Activated CD4-positive, alpha-beta T cell treated with anti-CD3 and anti-CD28 coated beads, Interleukin-2, Interleukin-4, amounts not matched to agents 100 ng/mL and 50 ng/mL, durations not matched to agents 16 hours and 8 hours (primary cell): ENCODE measurements around the gene KAZN.
"Not testable (repeated sequence)": the region's sequence is repeated elsewhere in the genome, so short reads cannot be mapped to it uniquely, and the experiment has no call there.

ENCODE experiments used
- DNase-seq: peaks from one replicate; pipeline ENCODE4 v3.0.0-alpha.2; 2020; ENCODE audit warnings: low spot score

Gene KAZN

DNA sequence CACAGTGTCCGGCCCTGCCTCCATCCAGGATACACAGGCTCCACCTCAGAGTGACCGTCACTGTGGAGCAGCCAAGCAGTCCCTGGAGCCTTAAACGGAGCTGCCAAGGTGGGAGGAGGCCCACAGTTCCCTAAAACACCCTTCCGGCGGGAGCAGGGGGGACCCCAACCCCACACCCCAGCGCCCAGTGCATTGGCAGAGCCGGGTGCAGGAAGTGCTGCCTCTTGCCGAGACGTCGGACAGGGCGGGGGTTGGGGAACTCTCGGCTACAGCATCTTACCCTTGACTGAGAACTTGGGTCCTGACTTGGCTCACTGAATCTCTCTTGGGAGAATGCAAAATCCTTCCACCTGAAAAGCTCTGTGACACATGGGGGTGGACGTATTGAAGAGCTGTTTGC is 516.4 kb downstream of the KAZN start:
- DNase-seq: no peak

DNA sequence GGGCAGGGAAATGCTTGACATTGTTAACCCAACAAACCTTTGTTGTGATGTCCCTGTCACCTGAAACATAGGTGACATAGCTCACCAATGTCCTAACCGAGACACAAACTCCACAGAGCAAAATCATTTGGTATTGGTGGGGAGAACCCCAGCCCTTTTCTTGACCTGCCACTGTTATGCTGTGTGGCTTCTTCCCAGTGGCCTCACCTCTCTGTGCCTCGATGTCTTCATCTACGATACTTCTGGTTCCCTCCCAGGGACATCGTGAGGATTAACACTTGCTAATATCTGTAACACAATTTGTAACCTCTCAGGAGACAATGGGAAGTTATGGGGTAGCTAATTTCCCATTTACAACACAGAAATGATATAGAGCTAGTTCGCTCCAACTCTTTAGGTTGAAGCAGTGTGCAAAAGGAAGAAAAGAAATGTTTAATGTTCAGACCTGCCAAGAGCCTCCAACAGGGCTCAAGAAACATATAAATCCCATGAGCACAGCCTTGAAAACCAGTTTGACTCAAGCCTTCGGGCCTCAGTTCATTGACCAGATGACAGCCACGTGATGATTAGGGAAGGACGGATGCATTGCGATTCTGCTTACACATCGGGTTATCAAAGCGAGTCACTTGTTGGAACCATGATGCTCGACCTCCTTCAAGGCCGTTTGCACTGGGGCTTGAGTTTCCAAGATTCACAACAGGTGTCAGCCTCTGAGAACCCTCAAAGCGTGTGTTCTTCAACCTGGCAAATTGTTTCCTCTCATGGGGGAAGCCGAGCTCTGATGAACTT is 517.3 kb downstream of the KAZN start:
- DNase-seq: no peak

DNA sequence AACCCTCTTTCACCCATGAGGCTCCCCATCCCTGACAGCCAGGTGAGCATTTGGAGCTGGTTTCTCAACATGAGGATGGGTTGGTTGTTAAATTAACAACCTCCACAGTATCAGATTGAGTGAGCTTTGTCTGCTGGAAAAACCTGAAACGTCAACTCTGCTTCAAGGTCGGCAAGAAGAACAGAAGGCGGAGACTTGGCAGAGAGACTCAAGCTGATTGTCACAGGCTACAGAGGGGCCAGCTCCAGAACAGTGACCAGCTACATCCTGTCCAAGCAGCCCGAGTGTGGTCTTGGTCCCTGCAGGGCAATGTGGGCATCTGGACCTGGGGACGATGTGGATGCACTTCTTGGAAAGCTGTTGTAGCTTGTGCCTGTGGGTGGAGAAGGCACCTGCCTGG is 518.5 kb downstream of the KAZN start:
- DNase-seq: no peak

DNA sequence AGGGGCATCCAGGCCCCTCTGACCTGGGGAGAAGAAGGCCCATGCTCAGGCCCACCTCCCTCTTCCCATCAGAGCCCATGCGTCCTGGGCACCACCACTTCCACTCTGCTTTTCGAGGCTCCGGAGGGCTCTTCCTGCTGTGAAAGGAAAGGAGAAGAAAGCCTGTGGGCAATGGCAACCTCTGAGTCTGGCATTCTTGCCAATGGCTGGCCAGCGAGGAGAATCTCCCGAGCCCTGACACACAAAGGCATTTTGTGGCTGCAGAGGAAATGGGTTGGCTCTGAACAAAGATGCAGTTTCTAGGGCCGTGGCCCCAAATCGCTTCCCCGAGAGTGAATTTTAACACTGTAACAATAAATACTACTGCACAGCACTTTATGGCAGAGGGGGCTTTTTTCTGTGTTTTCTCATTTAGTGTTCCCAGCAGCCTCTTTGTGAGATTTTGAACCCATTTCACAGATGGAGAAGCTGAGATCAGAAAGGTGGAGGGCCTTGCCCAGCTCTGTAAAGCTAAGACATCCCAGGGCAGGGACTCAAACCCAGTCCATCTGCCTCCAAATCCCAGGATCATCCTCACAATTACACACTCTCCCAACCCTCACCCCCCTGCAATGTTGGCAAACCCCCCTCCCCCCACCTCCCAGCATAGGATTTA is 519.3 kb downstream of the KAZN start:
- no peak for DNase-seq

DNA sequence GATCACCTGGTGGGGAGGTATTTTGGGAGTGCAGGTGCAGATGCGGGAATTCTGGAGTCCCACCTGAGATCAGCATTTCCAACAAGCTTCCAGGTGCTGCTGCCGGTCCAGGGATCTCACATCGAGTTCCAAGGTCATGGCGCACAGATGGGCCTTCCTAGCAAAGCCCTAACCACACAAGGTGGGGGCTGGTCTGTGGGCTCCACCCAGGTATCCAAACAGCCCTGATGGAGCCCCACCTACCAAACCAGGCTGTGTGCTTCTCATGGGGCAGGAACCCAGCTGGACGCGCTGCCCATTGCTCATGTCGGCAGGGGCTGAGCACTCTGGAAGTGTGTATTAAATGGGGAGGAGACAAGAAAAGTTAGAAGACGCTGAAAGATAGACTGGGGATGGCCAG is 520.1 kb downstream of the KAZN start:
- DNase-seq: no peak

DNA sequence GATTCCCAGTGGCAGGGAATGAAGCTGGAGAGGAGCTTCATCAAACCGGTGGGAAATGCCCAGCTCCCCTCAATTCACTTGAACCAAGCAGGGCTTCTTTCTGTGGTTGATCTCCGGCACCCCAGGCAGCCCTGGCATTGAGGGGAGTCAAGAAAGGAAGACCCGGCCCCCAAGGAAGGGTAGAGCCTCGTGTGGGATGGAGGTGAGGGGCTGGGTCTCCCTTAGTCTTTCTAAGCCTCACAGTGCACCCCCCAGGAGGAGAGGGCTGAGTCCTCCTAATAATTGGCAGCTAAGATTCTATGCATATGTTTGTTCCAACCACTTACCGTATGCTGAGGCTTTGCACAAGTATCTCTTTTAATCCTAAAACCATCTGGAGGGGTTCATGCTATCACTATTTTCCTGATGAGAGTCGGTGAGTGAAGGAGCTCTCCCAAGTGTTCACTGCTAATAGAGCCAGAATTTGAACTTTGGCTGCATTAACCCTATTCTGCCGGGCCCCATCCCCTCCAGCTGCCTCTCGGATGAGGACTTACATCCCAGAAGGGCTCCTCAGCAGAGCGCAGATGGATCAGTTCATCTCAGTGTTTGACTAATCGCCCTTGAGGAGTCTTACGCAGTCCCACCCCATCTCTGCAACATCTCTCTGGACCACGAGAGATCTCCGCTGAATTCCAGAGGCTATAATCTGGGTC is 521.9 kb downstream of the KAZN start:
- DNase-seq: no peak

DNA sequence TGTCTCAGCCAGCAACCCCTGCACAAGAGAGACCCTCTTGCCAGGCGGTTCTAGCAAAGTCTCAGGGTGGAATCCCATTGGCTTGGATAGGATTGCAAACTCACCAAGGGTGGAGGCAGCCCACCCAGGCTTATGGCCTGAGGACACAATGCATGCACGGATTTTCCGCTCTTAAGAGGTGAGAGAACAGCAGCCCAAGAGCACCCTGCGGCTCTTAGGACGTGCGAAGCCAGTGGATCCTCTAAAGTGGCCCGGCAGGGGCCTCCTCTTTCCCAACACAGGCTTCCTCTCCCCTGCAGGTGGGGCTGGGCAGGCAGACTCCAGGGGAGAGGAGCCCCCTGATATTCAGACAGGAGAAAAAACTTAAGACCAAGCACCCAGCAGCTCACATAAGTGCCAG is 523.8 kb downstream of the KAZN start:
- no peak for DNase-seq

DNA sequence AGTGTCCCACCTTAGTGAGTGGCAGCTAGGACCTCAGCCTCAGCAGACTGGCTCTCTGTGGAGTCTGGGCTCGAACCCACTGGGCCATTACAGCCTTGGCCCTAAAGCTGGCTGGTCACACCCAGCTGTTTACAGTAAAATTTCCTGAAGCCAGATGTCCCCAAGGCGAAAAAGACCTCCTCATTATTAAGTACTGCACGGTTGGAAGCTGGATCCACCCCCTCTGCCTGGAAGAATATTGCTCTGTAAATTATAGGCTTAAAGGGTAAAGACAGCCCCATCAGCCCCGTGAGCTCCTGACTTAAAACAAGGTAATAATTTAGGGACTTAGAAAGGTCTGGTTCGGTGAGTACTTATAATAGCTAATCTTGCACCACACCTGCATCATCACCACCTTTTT is 524.8 kb downstream of the KAZN start:
- DNase-seq: no peak

DNA sequence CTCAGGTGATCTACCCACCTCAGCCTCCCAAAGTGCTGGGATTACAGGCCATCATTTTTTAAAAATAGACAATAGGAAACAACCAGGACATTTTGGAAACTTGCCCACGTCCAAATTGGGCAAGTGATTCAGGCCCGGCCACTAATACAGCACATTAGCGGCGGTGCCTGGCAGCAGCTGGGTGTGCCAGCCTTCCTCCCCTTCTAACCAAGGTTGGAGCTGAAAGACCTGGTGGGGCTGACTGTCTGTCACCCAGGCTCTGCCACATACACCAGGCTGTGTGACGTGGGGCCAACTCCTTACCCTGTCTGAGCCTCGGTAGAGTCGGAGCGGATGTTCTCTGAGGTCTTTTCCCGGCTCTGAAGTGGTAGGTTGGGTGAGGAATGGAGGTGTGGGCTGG is 525.4 kb downstream of the KAZN start:
- no peak for DNase-seq

DNA sequence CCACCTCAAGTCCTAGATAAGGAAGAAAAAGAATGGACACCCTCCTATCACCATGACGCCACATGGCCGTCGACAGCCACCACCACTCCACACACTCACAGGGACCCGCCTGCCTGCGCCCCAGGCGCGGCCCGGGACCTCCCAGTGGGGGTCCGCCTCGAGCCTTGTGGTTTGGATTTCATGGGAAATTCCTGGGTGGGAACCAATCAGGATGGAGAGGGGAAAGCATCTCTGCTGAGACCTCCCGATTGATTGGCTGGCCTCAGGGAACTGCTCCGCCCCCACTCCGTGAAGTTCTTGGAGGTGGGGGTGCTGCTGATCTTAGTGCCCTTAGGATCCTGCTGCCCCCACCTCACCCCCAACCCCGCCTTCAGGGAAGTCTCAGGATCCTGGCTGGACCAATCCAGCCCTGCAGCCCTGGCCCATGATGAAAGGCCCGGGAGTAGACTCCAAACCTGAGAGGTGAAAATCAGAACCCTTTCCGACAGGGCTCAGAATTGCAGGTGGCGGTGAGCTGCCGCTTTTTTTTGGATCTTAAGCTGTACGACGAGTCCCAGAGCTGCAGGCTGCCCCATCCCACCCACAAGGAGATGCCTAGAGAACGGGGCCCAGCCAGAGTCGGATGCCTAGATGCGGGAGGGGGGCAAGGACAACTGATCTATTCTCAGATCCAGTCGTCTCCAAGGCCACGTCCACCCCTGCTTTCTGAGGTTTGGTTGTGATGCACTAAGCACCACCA is 526.0 kb downstream of the KAZN start:
- DNase-seq: no peak

DNA sequence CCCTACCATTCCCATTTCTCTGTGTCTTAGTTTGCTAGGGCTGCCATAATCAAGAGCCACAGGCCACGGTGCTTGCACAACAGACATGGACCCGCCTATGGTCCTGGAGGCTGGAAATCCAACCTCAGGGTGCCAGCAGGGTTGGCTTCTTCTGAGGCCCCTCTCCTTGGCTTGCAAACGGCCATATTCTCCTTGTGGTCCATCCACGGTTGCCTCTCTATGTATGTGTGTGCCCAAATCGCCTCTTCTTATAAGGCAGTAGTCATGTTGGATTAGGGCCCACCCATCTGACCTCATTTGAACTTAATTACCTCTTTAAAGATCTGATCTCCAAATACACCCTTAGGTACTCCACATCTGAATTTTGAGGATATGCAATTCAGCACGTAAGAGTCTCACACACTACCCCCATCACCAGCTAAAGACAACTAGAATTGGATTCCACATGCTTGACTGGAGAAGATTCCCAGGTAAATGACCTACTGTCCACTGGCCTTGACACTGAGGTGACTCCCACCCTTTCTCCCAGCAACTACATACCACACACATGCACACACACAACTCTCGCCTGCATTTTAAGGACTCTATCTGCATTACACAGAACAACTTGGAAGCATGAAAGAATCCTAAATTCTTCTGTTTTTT is 526.7 kb downstream of the KAZN start:
- no peak for DNase-seq

DNA sequence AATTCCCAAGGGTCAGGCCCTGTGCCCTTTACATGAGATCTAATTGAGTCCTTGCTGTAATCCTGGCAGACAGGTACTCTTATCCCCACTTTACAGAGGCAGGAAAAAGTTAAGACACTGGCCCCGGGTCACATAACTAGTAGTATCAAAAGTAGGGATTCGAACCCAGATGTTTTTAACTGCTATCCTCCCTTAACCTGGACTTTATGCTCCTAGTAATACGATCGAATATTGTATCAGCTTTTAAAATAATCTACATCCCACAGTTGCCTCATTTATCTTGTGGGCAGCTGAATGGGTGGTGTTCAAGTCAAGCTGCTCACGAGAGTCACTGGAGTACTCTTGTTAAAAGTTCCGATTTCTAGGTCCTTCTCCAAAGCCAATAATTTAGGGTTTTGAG is 529.6 kb downstream of the KAZN start:
- DNase-seq: no peak

DNA sequence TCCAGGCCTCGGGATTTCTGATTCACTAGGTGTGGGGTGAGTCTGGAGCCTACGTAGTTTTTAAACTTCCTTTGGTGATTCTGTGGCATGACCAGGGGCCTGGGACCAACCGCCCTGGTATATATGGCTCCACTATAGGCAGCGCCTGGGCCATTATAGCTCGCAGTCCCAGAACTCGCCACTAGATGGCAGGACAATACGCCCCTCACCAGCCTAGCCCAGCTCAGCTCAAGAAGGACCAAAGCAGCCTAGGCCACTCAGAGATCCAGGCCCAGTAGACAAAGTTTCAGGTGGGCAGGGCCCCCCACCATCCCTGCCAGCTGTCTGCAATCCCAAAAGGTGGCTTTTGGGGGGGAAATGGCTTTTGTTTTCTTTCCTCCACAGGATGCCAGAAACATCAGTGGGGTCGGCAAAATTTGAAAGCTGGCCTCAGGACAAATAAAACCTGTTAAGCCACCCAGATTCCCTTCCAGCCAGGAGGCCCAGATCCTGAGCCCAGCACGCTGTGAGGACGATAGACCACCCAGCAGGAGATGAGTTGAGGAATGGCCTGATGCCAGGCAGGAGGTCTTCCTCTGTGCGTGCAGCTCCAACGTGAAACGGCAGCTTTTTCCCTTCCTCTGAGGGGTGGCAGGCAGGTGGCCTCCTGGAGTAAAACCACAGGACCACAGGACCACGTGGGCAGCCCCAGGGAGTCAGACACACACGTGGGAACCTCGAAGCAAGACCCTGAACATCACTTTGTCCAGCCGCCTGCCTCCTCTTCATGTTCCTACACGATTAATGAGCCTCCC is 530.2 kb downstream of the KAZN start:
- peak; percentile 75 for DNase-seq

DNA sequence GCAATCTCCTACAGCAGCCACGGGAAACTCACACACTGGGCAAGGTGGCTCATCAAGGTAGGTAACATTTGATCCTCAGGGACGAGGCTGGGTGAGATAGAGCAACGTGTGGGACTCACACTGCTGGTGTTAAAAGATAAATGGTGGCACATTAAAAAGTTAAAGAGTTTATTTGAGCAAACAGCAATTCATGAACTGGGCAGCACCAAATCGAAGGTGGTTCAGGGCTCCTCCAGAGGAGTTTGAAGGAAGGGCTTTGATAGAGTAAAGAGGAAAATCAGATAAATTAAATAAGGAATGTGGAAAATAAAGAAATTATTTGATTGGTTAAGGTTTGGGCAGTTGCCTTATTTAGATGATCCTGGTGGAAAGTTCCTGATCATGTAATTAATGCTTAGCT is 531.5 kb downstream of the KAZN start:
- DNase-seq: no peak

DNA sequence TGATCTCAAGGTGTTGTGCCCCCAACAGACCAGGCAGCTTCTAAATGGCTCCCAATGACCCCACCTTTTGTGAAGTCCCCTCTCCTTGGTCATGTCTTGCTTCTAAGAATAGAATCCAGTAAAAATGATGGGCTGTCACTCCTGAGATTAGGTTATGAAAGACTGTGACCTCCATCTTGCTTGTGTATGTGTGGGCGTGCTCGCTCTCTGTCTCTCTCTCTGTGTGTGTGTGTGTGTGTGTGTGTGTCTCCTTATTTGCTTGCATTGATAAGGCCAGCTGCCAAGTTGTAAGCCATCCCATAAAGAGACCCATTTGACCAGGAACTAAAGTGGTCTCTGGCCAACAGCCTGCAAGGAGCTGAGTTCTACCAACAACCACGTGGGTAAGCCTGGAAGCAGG is 532.1 kb downstream of the KAZN start:
- DNase-seq: no peak

DNA sequence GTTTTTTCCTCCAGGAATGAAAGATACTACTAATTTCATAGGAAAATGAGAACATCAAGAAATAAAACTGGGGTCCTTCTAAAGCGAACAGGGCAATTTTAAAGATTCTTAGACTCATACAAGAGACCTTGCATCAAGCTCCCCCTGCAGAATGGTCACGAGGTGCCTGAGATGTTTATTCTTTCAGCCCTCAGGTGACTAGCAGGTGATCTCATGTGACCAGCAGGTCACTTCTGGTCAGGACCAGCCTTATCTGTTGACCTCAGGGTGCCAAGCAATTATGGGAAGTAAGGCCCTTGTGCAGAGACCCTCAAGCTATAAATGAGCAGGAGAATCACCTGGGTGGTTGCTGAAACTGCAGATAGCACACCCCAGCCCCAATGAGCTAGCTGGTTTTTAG is 534.5 kb downstream of the KAZN start:
- no peak for DNase-seq

DNA sequence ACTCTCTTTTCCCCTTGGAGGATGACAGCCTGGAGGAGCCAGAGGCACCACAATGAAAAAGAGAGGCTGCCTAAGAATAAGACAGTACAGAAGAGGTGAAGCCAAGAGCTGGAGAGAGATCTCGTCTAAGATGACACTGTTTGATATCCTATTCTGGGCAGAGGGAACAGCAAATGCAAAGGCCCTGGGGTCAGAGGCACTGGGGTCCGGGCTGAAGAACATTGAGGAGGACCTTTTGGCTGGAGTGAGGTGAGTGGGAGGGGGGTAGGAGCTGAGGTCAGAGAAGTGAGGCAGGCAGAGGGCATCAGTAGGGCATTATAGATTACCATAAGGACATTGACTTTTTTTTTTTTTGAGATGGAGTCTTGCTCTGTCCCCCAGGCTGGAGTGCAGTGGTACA is 535.8 kb downstream of the KAZN start:
- DNase-seq: no peak

DNA sequence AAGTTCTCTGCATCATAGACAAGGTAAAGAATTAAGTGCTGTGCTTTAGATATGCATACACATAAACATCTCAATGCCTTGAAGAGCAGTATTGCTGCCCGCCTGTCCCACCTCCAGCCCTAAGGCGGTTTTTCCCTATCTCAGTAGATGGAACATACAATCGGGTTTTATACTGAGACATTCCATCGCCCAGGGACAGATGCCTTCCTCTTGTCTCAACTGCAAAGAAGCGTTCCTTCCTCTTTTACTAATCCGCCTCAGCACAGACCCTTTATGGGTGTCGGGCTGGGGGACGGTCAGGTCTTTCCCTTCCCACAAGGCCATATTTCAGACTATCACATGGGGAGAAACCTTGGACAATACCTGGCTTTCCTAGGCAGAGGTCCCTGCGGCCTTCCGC is 537.1 kb downstream of the KAZN start:
- DNase-seq: not testable (repeated sequence)

DNA sequence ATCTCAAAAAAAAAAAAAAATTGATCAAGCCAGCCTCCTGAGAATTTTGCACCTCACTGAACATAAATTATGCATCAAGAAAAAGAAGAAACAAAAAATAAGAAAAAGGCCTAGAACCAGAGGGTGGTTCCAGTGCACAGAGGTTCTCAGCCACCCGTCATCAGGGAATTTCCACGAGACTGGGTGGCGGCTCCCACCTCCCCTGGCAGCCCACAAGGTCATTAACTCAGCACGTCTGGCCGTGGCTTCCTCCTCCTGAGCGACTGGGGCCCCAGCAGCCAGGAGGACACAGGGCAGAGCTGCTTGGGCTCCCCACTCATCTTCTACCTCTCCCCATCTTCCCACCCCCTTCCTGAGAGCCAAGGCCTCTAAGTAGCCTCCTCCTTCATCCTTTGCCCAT is 539.3 kb downstream of the KAZN start:
- no peak for DNase-seq

DNA sequence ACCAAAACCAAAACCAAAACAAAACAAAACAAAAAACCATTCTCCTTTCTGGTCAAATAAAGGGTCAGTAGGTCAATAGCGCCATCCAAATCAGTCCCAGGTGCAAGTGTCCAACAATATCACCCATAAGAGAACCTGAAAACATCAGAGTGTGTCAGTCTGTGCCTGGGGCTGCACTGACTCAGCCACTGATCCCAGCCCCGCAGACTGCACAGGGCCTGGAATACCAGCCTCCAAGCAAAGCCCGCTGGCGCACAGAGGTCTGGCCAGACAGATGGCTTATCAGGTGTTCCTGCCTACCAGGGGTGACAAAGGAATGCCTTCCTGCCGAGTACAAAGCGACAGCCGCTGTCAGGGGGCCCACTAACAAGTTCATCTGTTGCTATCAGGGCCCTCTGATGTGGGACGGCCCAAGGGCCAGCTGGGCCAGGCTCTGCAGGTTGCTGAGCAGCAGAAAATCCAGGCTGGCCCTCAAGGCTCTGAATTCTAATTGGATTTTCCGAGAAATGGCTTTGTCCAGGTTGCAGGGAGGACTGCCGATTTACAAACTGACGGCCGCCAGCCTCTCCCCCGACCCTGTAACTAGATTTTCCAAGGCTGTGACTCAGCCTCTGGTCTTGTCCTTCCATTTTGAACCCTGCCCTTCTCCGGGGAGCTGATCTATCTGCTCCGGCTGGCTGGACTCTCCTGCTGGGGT is 541.3 kb downstream of the KAZN start:
- DNase-seq: no peak
